Right kidney (tissue), 1 donor: Measurements from ENCODE around the gene GIPC3.
A peak's percentile ranks its signal among the peaks of the same experiment; 100 is the strongest.
"Not testable (repeated sequence)": the region's sequence is repeated elsewhere in the genome, so short reads cannot be mapped to it uniquely, and the experiment has no call there.

Experiments used
- DNase-seq: peaks from one replicate; pipeline ENCODE4 v3.0.0-alpha.2; 2016

Gene GIPC3

DNA sequence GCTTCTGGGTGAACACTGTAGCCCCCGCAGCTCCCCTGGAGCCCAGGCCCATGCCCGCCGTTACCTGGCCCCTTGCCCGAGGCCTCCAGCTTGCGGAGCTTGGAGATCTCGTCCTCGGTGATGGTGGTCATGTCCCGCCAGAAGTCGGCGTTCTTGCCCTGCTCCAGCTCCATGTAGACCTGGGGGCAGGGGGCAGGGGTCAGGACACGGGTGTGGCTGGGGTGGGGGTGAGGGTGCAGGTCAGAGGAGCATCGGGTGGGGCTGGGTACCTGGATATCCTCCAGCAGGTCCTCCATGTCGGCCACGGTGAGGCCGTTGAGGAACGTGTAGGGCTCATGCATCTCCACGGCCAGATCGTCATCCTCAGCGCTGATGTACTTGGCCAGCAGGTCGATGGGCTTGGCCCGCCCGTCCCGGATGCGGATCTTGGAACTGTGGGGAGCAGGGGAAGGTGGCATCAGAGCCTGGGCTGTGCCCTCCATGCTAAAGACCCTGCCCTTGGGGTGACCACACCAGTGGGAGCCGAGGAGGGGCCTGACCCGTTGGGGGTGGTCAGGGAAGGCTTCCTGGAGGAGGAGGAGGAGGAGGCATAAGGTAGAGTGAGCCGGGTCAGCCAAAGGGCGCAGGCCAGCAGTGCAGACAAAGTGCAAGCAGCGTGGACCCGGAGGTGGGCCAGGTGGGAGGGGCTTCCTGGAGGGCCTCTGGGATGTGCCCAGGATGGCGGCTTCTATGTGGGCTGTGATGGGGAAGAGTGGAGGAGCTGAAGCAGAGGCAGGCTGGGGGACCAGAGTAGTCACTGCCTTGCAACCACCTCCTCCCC, 33.7 kb downstream of the GIPC3 start:
- no peak for DNase-seq

DNA sequence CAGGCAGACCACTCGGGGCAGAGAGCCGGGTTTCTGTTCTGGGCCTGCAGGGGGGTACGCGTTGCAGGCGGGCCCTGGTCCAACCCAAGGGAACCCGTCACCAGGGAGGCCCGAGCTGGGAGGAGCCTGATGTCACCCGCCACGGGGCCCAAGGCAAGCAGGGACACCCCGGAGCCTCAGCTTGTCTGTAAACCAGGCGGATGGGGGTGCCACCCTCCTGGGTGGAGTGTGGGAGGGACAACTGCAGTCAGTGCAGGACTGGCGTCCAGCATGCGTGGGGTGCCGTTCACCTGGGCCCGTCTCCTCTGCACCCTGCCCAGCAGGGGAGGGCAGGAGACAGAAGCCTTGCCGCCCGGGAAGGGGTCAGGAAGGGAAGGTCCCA, 34.3 kb downstream of the GIPC3 start:
- DNase-seq = no peak

- DNase-seq = no peak
Observed at GRCh38 chr19:3620145-3620816, 35.0 kb downstream of the GIPC3 start.

- no peak for DNase-seq
Observed at GRCh38 chr19:3620817-3621547, 35.7 kb downstream of the GIPC3 start.

DNA sequence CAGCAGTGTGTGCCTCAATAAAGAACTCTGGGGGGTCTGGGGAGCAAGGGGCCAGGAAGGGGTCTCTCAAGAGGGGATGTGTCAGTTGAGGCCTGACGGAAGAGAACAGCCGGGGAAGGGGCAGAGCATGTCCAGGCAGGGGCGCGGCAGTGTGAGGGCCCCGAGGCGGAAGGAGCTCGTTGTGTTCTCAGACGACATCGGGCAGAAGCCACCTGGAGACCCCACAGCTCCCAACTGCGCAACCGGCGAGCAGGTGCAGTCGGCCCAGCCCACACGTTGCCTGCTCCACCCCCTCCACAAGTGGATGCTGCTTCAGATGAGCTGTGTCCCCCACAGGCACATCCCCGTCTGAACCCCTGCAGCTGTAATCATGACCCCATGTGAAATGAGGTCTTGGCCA, 36.4 kb downstream of the GIPC3 start:
- no peak for DNase-seq

GRCh38 chr19:3622224-3622623, 36.9 kb downstream of the GIPC3 start:
- no peak for DNase-seq

GRCh38 chr19:3623716-3624115, 38.4 kb downstream of the GIPC3 start:
- no peak for DNase-seq

GRCh38 chr19:3625996-3626472, 40.8 kb downstream of the GIPC3 start:
- DNase-seq = no peak

DNA sequence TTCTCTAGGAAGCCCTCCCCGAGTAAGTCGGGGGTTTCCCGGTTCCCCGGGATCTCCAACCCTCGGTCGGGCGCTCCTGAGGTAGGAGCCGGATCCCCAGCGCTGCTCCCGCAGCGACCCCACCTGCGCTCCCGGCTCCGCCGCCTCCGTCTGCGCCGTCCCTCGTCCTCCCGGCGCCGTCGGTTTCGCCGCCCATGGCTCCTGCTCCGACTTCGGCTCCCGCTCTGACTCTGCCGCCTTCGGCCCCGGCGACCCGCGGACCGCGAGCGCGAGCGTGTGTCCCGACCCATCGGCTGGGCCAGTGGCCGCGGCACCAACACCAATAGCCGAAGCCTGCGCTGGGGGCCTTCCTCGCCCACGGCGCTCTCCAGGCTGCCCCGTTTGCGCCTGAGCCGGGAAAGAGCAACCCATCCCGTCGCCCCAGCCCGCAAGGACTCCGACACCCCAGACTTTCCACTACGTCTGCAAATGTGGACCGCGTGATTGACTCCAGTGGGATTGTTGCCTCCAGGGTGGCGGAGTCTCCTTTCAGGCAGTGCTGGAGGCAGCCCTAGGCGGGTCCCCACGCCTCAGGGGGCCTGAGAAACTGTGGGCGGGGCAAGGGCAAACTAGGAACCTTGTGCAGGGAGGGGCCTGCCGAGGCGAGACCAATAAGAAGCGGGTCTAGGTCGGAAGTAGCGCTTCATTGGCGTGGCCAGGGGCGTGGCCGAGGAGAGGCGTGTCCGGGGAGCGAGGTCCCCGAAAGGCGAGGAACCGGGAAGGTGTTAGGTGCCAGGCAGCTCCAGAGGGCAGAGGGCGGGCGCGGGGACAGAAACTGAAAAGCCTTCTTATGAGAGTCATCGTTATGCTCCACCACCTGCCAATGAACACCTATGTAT, 41.4 kb downstream of the GIPC3 start, which contains the start of gene CACTIN:
Gene CACTIN (minus strand): TSS at position 318 of the 878 bp plus-strand sequence. CDS start 28 bp downstream, at position 290.
- DNase-seq = peak; percentile 100

DNA sequence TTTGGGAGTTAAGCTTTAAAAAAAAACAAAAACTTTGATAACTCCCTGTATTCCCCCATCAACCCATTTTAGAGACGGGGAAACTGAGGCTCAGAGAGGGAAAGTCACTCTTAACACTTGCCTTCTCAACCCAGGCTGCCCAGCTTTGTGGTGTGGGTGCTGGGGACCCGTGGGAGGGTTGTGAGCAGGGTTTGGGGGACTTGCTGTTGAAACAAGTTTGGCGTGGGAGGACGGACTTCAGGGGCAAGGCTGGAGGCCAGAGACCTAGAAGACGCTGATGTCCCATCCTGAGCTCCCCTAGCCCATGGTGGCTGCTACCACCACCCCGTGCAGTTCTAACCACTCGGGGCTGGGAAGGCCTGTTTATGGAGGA, 42.1 kb downstream of the GIPC3 start:
- no peak for DNase-seq

DNA sequence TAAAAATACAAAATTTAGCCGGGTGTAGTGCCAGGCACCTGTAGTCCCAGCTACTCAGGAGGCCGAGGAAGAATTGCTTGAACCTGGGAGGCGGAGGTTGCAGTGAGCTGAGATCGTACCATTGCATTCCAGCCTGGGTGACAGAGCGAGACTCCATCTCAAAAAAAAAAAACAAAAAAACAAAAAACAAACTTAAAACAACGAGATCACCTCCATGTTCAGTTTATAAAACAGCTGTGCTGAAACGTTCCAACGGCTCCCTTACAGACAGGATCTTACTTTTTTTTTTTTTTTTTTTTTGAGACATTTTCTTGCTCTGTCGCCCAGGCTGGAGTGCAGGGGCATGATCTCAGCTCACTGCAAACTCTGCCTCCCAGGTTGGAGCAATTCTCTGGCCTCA, 43.5 kb downstream of the GIPC3 start:
- not testable (repeated sequence) for DNase-seq

DNA sequence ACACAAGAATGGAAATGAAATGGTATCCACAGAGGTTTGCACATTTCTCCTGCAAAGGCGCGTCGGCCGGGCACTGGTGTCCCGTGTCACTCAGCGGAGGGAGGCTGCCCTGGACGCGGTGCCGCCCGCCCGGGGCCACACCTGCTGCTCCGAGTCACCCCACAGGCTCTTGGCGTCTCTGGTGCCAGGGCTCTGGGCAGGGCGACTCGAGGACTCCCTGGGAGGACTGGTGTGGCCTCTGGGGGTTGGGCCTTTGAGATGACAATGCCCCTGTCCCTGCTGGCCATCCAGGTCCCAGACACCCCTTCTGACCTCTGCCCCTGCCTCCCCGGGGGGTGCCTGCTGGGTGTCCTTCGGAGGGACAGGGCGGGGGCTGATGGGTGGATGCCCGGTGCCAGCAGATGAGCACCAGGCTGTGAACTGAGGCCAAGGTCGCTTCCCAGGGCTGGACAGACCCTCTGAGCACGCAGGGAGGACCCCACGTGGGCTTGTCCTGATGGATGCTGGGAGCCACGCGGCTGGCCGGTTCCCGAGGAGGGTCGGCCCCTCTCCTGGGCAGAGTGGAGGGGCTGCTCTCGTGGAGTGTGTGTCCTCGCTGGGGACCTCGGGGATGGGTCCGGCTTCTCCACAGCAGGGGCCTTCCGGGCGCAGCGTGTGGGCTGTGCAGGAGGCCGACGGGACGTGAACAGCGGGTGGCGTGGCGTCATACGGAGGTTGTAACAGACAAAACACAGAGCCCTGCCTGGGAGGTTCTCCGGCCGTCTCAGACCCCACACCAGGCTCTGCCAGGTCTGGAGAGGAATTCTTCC, 46.0 kb downstream of the GIPC3 start:
- DNase-seq = no peak

DNA sequence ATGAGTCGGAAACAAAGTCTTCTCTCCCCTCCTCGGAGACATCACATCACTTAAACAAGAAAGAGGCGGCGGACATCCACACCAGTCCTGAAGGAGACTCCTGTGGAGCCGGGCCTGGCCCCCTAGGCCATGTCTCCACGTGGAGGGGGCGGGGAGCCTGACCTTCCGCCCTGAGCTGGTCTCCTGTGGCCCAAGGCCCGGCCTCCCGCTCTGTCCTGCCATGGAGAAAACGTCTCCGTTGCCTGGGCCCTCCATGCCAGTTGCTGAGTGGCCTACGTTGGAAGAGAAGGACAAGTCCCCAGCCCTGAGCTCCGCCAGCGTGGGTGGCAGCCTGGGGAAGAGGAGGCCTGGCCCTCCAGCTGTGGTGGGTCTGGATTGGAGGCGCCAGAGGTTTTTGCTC, 46.8 kb downstream of the GIPC3 start:
- no peak for DNase-seq

DNA sequence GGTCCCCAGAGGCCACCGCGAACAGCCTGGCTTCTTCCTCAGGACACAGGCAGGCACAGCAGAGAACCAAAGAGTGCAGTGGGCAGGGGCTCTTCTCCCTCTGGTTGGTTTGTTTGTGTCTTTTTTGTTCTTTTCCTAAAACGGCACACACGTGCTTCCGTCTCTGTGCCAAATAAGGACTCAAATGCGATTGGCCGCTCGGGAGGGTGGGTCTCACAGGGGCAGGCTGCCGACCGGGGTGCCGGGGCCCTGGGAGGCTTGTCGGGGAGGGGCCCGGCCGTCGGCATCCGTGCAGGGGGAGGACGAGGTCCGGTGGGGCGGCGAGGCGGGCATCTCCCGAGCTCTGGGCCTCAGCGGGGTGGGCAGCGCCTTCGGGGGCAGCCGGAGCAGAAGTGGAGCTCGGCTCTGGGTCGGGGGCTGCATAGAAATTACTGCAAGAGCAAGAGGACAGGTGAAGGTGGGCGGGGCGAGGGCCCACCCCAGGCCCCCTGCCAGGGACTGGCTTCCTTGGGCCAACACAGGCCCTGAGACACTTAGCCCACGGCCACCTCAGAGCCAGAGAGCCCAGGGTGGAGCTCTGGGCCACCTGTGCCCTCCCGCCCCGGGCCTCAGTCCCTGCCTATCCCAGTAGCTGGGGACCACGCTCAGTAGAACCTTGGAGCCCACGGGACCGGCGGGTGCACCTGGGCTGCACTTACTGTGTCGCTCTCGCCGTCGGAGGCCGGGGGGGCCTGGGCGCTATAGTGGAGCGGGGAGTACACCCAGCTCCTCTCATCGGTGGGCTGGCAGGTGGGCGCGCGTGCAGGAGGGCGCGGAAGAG, 47.7 kb downstream of the GIPC3 start:
- DNase-seq = no peak

DNA sequence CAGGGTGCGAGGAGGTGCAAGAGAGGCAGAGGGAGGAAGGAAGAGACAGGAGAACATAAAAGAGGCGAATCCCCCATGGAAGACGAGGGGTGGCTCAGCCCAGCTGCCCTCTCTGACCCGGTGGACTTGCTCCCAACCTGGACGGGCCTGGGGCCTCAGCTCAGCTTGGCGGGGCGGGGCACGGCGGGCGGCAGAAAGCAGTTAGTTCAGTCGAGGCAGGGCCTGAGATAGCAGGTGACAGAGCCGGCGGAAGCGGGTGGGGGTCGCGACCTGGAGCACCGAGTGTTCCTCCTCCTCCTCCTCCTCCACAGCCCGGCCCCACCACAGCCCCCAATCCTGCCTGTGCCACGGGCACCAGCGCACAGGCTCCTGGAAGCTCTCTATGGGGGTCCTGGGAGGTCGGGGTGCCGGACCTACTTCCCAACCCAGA, 48.3 kb downstream of the GIPC3 start:
- DNase-seq = no peak

GRCh38 chr19:3634496-3635045, 49.3 kb downstream of the GIPC3 start:
- no peak for DNase-seq

DNA sequence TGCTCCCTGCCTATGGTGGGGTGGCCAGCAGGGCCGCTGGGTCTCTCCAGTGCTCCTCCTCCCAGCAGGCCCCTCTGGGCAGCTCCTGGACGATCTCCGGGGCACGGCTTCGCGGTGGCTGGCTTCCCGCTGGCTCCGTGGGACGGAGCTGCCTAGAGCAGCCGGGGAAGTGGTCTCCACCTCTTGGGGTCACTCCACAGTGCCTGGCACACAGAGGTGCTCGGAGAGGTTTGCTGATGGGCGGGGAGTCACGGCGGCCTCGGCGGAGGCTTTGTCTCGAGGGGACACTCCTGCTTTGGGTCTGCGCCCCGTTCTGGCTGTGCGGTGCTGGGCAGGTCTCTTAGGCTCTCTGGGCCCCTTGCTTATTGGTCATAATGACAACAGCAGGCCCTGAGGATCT, 51.2 kb downstream of the GIPC3 start:
- DNase-seq = no peak

DNA sequence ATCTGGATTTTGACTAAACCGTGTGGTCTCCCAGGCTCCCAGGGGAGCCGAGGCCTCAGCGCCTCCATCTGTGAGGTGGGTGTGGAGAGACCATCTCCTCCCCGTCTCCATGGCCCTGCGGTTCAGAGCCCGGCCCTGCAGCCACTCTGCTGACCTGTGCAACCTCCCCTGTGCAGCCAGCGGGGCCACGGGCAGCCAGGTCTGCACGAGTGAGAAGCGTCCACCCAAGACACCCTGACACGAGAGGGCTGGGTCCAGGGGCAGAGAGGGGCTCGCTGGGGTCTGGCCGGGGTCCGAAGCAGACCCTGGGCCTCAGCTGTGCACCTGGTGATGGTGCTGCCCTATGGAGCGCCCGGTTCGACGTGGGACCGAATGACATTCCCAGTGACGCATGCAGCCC, 51.7 kb downstream of the GIPC3 start:
- DNase-seq = no peak

- DNase-seq = no peak
Observed at GRCh38 chr19:3637621-3638020, 52.3 kb downstream of the GIPC3 start.
